GM18517 (cell line): Measurements from ENCODE around the gene OOSP3.

Experiments used
- ATAC-seq: cut with Tn5 transposase; IDR thresholded peaks from one replicate; pipeline ENCODE4 v1.9.1; 2021; ENCODE audit warnings: mild to moderate bottlenecking, moderate library complexity; ENCODE audit not compliant: unreplicated experiment

The OOSP3 gene

GRCh38 chr11:59943997-59944714, 65.6 kb downstream of the OOSP3 start:
- no peak for ATAC-seq

GRCh38 chr11:59944720-59945119, 66.1 kb downstream of the OOSP3 start:
- no peak for ATAC-seq
